ENCODE data around the gene GUCA2A. TPM values are rescaled to one million over a fixed set of nuclear protein-coding genes. Genes with fewer than 3 reads are reported as not detected.

GUCA2A gene
- total and polyA plus RNA-seq, 2 donors = 0.57 to 3.2 TPM

Other genes starting within 250 kb of the GUCA2A start
- 6.7 TPM for gene HIVEP3, start 245.8 kb downstream of the GUCA2A start, total RNA-seq
- 12.1 TPM for gene HIVEP3, start 245.8 kb downstream of the GUCA2A start, polyA plus RNA-seq
- gene GUCA2B, start 11.3 kb downstream of the GUCA2A start, total RNA-seq = 0.28 TPM
- gene GUCA2B, start 11.3 kb downstream of the GUCA2A start, polyA plus RNA-seq = 0.84 TPM
- gene FOXJ3, start 170.5 kb upstream of the GUCA2A start, total RNA-seq = 20.8 TPM
- 19.7 TPM for gene FOXJ3, start 170.5 kb upstream of the GUCA2A start, polyA plus RNA-seq
- 0.19 TPM for gene RIMKLA, start 216.0 kb upstream of the GUCA2A start, total RNA-seq
- gene RIMKLA, start 216.0 kb upstream of the GUCA2A start, polyA plus RNA-seq = 0.14 TPM

Data from thymus (tissue), 2 donors.